Measurements from ENCODE around the gene FRZB.
"Not testable (repeated sequence)": the region's sequence is repeated elsewhere in the genome, so short reads cannot be mapped to it uniquely, and the experiment has no call there.

DNA sequence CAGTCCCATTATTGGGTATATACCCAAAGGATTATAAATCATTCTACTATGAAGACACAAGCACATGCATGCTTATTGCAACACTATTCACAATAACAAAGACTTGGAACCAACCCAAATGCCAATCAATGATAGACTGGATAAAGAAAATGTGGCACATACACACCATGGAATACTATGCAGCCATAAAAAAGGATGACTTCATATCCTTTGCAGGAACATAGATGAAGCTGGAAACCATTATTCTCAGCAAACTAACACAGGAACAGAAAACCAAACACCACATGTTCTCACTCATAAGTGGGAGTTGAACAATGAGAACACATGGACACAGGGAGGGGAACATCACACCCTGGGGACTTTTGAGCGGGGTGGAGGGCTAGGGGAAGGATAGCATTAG is 13.7 kb upstream of the FRZB start:
- not testable (repeated sequence) for TF ChIP-seq ATF2 (CRISPR knock-in tag; IDR thresholded peaks at IDR 0.05); SIN3A (IDR thresholded peaks at IDR 0.05; ENCODE audit: borderline replicate concordance in 2 of 2, control insufficient read depth in 1 of 2, low read depth in 2 of 2, low read length in 2 of 2); ZC3H4 (CRISPR knock-in tag; IDR thresholded peaks at IDR 0.05; ENCODE audit: borderline replicate concordance); RFX5 (IDR thresholded peaks at IDR 0.05; ENCODE audit: low read depth, low read length); SMARCA4 (IDR thresholded peaks at IDR 0.05); PTBP1 (IDR thresholded peaks at IDR 0.05; ENCODE audit: low read depth, low read length)

All from K562 (cell line).